GM13976 (cell line): ENCODE measurements around the gene JAKMIP1.

Source experiments
- DNase-seq: peaks from one replicate; pipeline ENCODE4 v3.0.0; 2012; ENCODE audit warnings: low spot score
- in situ Hi-C: fragments of 300-500 bp; cut with MboI; formaldehyde crosslinking; loops from one replicate; pipeline ENCODE4 v1.12.0; 2022; ENCODE audit warnings: low sequenced_read_pairs, mixed read lengths, inconsistent platforms; ENCODE audit not compliant: unreplicated experiment
- TF ChIP-seq, protein P1 (sequence below): IDR thresholded peaks from 2 replicates; pipeline ENCODE4 v1.5.1; 2012; ENCODE audit warnings: borderline replicate concordance, mild to moderate bottlenecking; ENCODE audit not compliant: insufficient read depth; ENCODE audit errors: extremely low read depth, missing control alignments, control extremely low read depth

The JAKMIP1 gene

DNA sequence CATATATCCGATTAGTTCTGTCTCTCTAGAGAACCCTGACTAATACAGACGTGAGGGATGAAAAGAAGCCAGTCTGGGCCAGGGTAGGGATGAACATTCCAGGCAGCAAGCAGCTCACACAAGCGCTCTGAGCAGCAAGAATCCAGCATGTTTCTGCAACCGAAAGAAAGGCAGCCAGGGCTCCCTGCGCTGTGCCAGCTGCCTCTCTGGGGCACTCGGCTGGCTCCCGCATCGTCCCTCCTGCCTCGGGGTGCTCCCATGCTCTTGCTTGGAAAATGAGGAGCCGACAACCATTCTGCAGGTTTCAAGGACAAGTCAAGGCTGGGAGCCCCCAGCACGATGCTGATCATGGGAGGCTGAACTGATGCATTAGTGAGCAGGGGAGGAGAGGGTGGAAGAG, 7.0 kb downstream of the JAKMIP1 start:
- TF ChIP-seq, protein P1, sequence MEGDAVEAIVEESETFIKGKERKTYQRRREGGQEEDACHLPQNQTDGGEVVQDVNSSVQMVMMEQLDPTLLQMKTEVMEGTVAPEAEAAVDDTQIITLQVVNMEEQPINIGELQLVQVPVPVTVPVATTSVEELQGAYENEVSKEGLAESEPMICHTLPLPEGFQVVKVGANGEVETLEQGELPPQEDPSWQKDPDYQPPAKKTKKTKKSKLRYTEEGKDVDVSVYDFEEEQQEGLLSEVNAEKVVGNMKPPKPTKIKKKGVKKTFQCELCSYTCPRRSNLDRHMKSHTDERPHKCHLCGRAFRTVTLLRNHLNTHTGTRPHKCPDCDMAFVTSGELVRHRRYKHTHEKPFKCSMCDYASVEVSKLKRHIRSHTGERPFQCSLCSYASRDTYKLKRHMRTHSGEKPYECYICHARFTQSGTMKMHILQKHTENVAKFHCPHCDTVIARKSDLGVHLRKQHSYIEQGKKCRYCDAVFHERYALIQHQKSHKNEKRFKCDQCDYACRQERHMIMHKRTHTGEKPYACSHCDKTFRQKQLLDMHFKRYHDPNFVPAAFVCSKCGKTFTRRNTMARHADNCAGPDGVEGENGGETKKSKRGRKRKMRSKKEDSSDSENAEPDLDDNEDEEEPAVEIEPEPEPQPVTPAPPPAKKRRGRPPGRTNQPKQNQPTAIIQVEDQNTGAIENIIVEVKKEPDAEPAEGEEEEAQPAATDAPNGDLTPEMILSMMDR: no peak
- DNase-seq: no peak
- in situ Hi-C loops: no loop called here

DNA sequence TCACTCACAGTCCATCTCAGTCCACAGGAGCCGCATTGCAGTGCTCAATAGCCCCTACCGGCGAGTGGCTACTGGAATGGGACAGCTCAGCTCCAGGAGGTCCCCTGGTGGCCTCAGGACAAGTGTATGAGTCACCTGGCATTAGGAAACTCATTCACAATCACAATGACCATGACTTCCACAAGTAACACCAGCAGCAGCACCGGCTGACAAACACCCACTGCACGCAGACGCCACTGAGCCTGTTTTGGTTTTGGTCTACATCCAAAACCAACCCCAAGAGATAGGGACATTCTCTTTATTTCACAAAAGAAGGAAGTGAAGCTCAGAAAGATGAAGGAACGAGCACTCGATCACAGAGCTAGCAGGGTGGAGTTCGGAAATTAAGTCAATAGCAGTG, 8.1 kb downstream of the JAKMIP1 start:
- in situ Hi-C loops: no loop called here
- TF ChIP-seq, protein P1: no peak
- DNase-seq: no peak

DNA sequence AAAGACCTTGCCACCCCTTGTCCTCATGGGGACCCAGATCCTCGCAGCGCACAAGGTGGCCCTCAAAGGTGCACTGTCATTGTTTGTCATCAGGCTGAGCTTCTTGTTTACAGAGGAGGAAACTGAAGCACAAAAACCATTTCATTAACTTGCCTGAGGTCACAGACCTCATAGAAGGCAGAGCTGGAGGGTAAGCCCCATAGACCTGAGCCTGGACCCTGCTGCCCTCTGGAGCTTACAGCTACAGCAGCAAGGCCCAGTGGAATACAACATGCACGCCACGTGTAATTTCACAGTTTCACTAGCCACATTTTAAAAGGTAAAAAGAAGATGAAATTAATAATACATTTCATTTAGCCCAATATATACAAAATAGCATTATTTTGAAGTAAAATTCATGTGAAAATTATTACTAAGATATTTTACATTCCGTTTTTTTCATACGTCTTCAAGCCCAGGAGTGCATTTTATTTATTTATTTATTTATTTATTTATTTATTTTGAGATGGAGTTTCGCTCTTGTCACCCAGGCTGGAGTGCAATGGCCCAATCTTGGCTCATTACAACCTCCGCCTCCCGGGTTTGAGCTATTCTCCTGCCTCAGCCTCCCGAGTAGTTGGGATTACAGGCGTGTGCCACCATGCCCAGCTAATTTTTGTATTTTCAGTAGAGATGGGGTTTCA, 8.8 kb downstream of the JAKMIP1 start:
- in situ Hi-C loops: no loop called here
- TF ChIP-seq, protein P1: no peak
- no peak for DNase-seq

DNA sequence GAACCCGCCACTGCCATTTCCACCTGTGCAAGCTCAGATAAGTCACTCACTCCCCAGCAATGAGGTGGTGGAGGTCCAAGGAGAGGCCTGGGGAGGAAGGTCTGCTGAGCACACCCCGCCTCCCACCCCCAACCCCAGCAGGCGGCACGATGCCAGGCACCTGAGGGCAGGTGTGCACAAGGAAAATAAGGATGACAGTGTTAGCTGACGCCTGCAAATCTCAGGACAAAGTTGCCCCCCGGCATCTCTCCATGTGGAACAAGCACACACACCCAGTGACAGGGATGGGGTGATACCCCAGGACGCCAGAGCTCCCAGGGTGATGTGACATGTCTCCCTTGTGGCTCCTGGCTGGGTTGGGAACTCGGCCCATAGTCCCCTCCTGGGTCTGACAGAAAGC, 9.9 kb downstream of the JAKMIP1 start:
- TF ChIP-seq, protein P1: no peak
- no peak for DNase-seq
- in situ Hi-C loops: no loop called here

DNA sequence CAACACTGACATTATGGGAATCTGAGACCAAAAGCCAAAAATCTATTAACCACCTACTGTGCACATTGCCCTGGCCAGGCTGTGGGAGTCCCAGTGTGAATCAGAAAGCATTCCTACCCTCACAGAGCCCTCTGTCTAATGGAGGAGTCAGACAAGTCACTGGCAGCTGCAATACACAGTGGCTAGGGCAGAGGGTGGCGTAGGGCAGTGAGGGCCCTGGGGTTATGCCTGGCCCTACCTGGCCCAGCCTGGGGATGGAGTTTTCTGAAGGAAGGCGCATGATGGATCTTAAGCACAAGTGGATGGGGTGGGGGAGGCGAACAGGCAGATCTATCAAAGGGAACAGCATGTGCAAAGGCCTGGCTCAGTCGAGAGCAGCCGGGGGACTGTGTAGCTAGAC, 10.8 kb downstream of the JAKMIP1 start:
- DNase-seq: no peak
- TF ChIP-seq, protein P1: no peak
- in situ Hi-C loops: no loop called here

DNA sequence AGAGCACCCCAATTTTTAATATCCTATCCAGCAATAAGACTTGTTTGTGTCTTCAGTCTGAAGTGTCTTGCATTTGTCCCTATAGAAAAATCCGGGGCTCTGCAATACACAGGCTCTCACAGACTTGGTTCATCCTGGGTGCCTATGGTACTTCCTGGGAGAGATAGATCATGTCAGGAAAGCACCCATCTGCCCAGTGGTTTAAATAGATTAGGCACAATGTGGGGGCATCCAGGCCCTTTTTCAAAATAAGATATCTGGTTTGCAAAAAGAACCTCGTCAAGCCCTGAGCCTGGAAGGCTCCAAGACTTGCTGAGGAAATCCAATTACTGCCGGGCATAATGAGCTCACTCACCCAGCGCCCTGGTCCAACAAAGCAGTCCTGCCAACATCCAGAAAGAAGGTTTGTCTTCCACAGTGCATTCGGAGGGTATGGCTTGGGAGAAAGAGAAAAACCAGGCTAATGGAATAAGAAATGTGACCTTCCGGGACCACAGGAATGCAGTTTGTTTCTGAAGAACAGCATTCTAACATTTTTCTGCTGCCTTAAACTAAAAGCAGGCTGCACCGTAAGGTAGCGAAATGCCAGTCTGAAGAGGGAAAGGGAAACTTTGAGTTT, 11.6 kb downstream of the JAKMIP1 start:
- no peak for DNase-seq
- in situ Hi-C loops: no loop called here
- TF ChIP-seq, protein P1: no peak

DNA sequence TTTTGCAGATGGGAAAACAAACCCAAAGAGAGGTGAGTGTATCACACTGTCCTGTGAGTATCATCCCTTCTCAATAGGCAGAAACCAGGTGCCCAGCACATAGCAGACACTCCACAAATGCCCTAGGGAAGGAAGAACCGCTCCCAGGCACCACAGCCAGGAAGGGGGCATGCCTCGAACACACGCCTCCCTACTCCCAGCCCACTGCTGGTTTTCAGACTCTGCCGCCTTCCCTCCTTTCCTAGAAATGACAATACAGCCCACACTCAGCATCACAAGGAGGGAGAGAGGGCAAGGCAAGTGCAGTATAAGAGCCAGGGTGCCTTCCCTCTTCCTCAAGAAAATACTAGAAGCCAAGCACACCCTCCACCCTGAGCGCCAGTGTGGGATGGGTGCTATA, 16.2 kb downstream of the JAKMIP1 start:
- TF ChIP-seq, protein P1: no peak
- DNase-seq: no peak
- in situ Hi-C loops: no loop called here
